Choroid plexus epithelial cell (primary cell): Measurements from ENCODE around the gene EVA1A.

Experiments used
- DNase-seq: peaks from one replicate; pipeline ENCODE4 v3.0.0-alpha.2; 2010; ENCODE audit warnings: low read depth
- H3K4me3 ChIP-seq: 2 replicates; pipeline ENCODE4 v1.5.1; 2011; ENCODE audit warnings: low read depth, mild to moderate bottlenecking, control low read depth, low read length, moderate library complexity
- CTCF ChIP-seq: conservative IDR thresholded peaks from 2 replicates; pipeline ENCODE4 v1.5.1; 2011; ENCODE audit warnings: low read depth, mild to moderate bottlenecking, control low read depth, inconsistent platforms, low read length, moderate library complexity

EVA1A gene

GRCh38 chr2:75606761-75607399 lies 46.1 kb upstream of the EVA1A start:
- no peak for TF ChIP-seq CTCF
- DNase-seq: no peak
- no peak overlapping the region for H3K4me3 ChIP-seq

GRCh38 chr2:75605770-75606529 lies 45.2 kb upstream of the EVA1A start:
- peak; percentile 95 for DNase-seq
- TF ChIP-seq CTCF: peak; percentile 58
- H3K4me3 ChIP-seq: no peak overlapping the region

- TF ChIP-seq CTCF: no peak
- DNase-seq: no peak
Measured at GRCh38 chr2:75604484-75604883, 43.7 kb upstream of the EVA1A start.

GRCh38 chr2:75603477-75603876 lies 42.7 kb upstream of the EVA1A start:
- no peak for TF ChIP-seq CTCF
- DNase-seq: no peak
- no peak overlapping the region for H3K4me3 ChIP-seq

More at GRCh38 chr2:75604484-75604883, 43.7 kb upstream of the EVA1A start:
- no peak overlapping the region for H3K4me3 ChIP-seq

GRCh38 chr2:75602724-75603342 lies 42.1 kb upstream of the EVA1A start:
- no peak overlapping the region for H3K4me3 ChIP-seq
- no peak for TF ChIP-seq CTCF
- peak; percentile 65 for DNase-seq

GRCh38 chr2:75600461-75601011 lies 39.8 kb upstream of the EVA1A start:
- no peak for TF ChIP-seq CTCF
- no peak overlapping the region for H3K4me3 ChIP-seq
- DNase-seq: no peak
